Memory B cell (primary cell): ENCODE measurements around the gene EYA2.

Experiments
- ATAC-seq: fragments of 150-1000 bp; cut with Tn5 transposase; 2 replicates; pipeline ENCODE4 v1.10.0; 2021; ENCODE audit warnings: low read depth, mild to moderate bottlenecking, moderate library complexity
- DNase-seq, 2 donors: peaks; one replicate each; pipeline ENCODE4 v3.0.0; 2022; ENCODE audit warnings: low spot score in 2 of 2
- H3K27ac Mint-ChIP-seq: one replicate; pipeline ENCODE4 v1.8.0; 2022; ENCODE audit warnings: mild to moderate bottlenecking, moderate library complexity, mixed read lengths
- H3K27me3 Mint-ChIP-seq: one replicate; pipeline ENCODE4 v1.8.0; 2022; ENCODE audit warnings: mixed read lengths
- H3K36me3 Mint-ChIP-seq: one replicate; pipeline ENCODE4 v1.8.0; 2022; ENCODE audit warnings: mild to moderate bottlenecking, mixed read lengths
- H3K4me1 Mint-ChIP-seq: one replicate; pipeline ENCODE4 v1.8.0; 2022; ENCODE audit warnings: mixed read lengths
- H3K4me3 Mint-ChIP-seq: one replicate; pipeline ENCODE4 v1.8.0; 2022; ENCODE audit warnings: mild to moderate bottlenecking, moderate library complexity, mixed read lengths
- H3K9me3 Mint-ChIP-seq: one replicate; pipeline ENCODE4 v1.8.0; 2022; ENCODE audit warnings: mixed read lengths

Gene EYA2

GRCh38 chr20:47073766-47074475, 179.3 kb downstream of the EYA2 start:
- peaks cover 10% of the 10 kb centered on the region for H3K27me3 Mint-ChIP-seq
- H3K4me3 Mint-ChIP-seq = no peak overlapping the region
- no peak for ATAC-seq
- DNase-seq = no peak
- H3K36me3 Mint-ChIP-seq = peaks cover 6% of the 10 kb centered on the region
- no peaks in the 10 kb centered on the region for H3K4me1 Mint-ChIP-seq
- peaks cover 8% of the 10 kb centered on the region for H3K9me3 Mint-ChIP-seq
- no peak overlapping the region for H3K27ac Mint-ChIP-seq

GRCh38 chr20:47075263-47075662, 180.6 kb downstream of the EYA2 start:
- H3K27ac Mint-ChIP-seq = no peak overlapping the region
- no peaks in the 10 kb centered on the region for H3K4me1 Mint-ChIP-seq
- peaks cover 12% of the 10 kb centered on the region for H3K27me3 Mint-ChIP-seq
- H3K36me3 Mint-ChIP-seq = peaks cover 10% of the 10 kb centered on the region
- ATAC-seq (no peak), DNase-seq (no peak)
- H3K4me3 Mint-ChIP-seq = no peak overlapping the region
- H3K9me3 Mint-ChIP-seq = peaks cover 10% of the 10 kb centered on the region

- H3K36me3 Mint-ChIP-seq = peaks cover 10% of the 10 kb centered on the region
- no peak overlapping the region for H3K4me3 Mint-ChIP-seq
- H3K27me3 Mint-ChIP-seq = peaks cover 13% of the 10 kb centered on the region
- H3K9me3 Mint-ChIP-seq = peaks cover 10% of the 10 kb centered on the region
- ATAC-seq (no peak), DNase-seq (no peak)
- no peak overlapping the region for H3K27ac Mint-ChIP-seq
- no peaks in the 10 kb centered on the region for H3K4me1 Mint-ChIP-seq
These were observed 184.4 kb downstream of the EYA2 start for GRCh38 chr20:47079047-47079446.

GRCh38 chr20:47080365-47080764, 185.7 kb downstream of the EYA2 start:
- H3K36me3 Mint-ChIP-seq = peaks cover 10% of the 10 kb centered on the region
- H3K9me3 Mint-ChIP-seq = peaks cover 10% of the 10 kb centered on the region
- no peak for ATAC-seq
- no peak overlapping the region for H3K4me3 Mint-ChIP-seq
- DNase-seq = no peak
- H3K27me3 Mint-ChIP-seq = peaks cover 12% of the 10 kb centered on the region
- H3K4me1 Mint-ChIP-seq = no peaks in the 10 kb centered on the region
- H3K27ac Mint-ChIP-seq = no peak overlapping the region

- Mint-ChIP-seq H3K27ac (no peak overlapping the region), H3K27me3 (peaks cover 4% of the 10 kb centered on the region), H3K4me1 (no peaks in the 10 kb centered on the region), H3K9me3 (no peaks in the 10 kb centered on the region), H3K36me3 (no peaks in the 10 kb centered on the region), H3K4me3 (no peak overlapping the region)
- DNase-seq (no peak), ATAC-seq (no peak)
These were observed 191.7 kb downstream of the EYA2 start for GRCh38 chr20:47086316-47086715.

- Mint-ChIP-seq H3K4me3 (no peak overlapping the region), H3K4me1 (no peaks in the 10 kb centered on the region)
These were observed 193.7 kb downstream of the EYA2 start for GRCh38 chr20:47088335-47088734.

GRCh38 chr20:47089151-47089550, 194.5 kb downstream of the EYA2 start:
- Mint-ChIP-seq H3K9me3 (no peaks in the 10 kb centered on the region), H3K36me3 (peaks cover 1% of the 10 kb centered on the region), H3K4me3 (no peak overlapping the region), H3K27ac (no peak overlapping the region), H3K27me3 (no peaks in the 10 kb centered on the region), H3K4me1 (no peaks in the 10 kb centered on the region)
- DNase-seq (no peak), ATAC-seq (no peak)

More at GRCh38 chr20:47088335-47088734, 193.7 kb downstream of the EYA2 start:
- H3K27me3 Mint-ChIP-seq = no peaks in the 10 kb centered on the region
- no peaks in the 10 kb centered on the region for H3K9me3 Mint-ChIP-seq
- ATAC-seq (no peak), DNase-seq (no peak)
- no peak overlapping the region for H3K27ac Mint-ChIP-seq
- peaks cover 1% of the 10 kb centered on the region for H3K36me3 Mint-ChIP-seq

- no peaks in the 10 kb centered on the region for H3K4me1 Mint-ChIP-seq
- H3K9me3 Mint-ChIP-seq = peaks cover 2% of the 10 kb centered on the region
- H3K36me3 Mint-ChIP-seq = peaks cover 1% of the 10 kb centered on the region
- no peak for DNase-seq
- H3K27me3 Mint-ChIP-seq = no peaks in the 10 kb centered on the region
- H3K4me3 Mint-ChIP-seq = no peak overlapping the region
- no peak overlapping the region for H3K27ac Mint-ChIP-seq
- no peak for ATAC-seq
These were observed 196.2 kb downstream of the EYA2 start for GRCh38 chr20:47090835-47091234.

GRCh38 chr20:47093320-47093966, 198.8 kb downstream of the EYA2 start:
- DNase-seq (no peak), ATAC-seq (no peak)
- Mint-ChIP-seq H3K36me3 (peaks cover 1% of the 10 kb centered on the region), H3K9me3 (peaks cover 2% of the 10 kb centered on the region), H3K4me3 (no peak overlapping the region), H3K27me3 (no peaks in the 10 kb centered on the region), H3K27ac (no peak overlapping the region), H3K4me1 (no peaks in the 10 kb centered on the region)

- ATAC-seq = no peak
- peaks cover 3% of the 10 kb centered on the region for H3K36me3 Mint-ChIP-seq
- no peak for DNase-seq
- no peak overlapping the region for H3K4me3 Mint-ChIP-seq
- no peak overlapping the region for H3K27ac Mint-ChIP-seq
- no peaks in the 10 kb centered on the region for H3K4me1 Mint-ChIP-seq
- peaks cover 4% of the 10 kb centered on the region for H3K27me3 Mint-ChIP-seq
- H3K9me3 Mint-ChIP-seq = peaks cover 3% of the 10 kb centered on the region
These were observed 201.0 kb downstream of the EYA2 start for GRCh38 chr20:47095690-47096089.

GRCh38 chr20:47097691-47098622, 203.3 kb downstream of the EYA2 start:
- Mint-ChIP-seq H3K27ac (no peak overlapping the region), H3K4me3 (no peak overlapping the region), H3K9me3 (peaks cover 7% of the 10 kb centered on the region), H3K4me1 (no peaks in the 10 kb centered on the region), H3K27me3 (peaks cover 4% of the 10 kb centered on the region), H3K36me3 (peaks cover 4% of the 10 kb centered on the region)
- no peak for ATAC-seq
- no peak for DNase-seq

- Mint-ChIP-seq H3K4me1 (no peaks in the 10 kb centered on the region), H3K27ac (no peak overlapping the region), H3K27me3 (peaks cover 5% of the 10 kb centered on the region), H3K4me3 (no peak overlapping the region), H3K36me3 (peaks cover 8% of the 10 kb centered on the region), H3K9me3 (peaks cover 10% of the 10 kb centered on the region)
- no peak for ATAC-seq
- DNase-seq = no peak
These were observed 204.4 kb downstream of the EYA2 start for GRCh38 chr20:47099093-47099492.

GRCh38 chr20:47099825-47100441, 205.3 kb downstream of the EYA2 start:
- ATAC-seq = no peak
- H3K36me3 Mint-ChIP-seq = peaks cover 8% of the 10 kb centered on the region

GRCh38 chr20:47102629-47103028, 208.0 kb downstream of the EYA2 start:
- peaks cover 10% of the 10 kb centered on the region for H3K27me3 Mint-ChIP-seq
- H3K4me1 Mint-ChIP-seq = no peaks in the 10 kb centered on the region
- no peak overlapping the region for H3K27ac Mint-ChIP-seq
- ATAC-seq (no peak), DNase-seq (no peak)
- peaks cover 10% of the 10 kb centered on the region for H3K36me3 Mint-ChIP-seq
- no peak overlapping the region for H3K4me3 Mint-ChIP-seq
- peaks cover 11% of the 10 kb centered on the region for H3K9me3 Mint-ChIP-seq

More at GRCh38 chr20:47099825-47100441, 205.3 kb downstream of the EYA2 start:
- H3K27ac Mint-ChIP-seq = no peak overlapping the region
- no peaks in the 10 kb centered on the region for H3K4me1 Mint-ChIP-seq
- no peak overlapping the region for H3K4me3 Mint-ChIP-seq
- peaks cover 10% of the 10 kb centered on the region for H3K9me3 Mint-ChIP-seq
- peaks cover 5% of the 10 kb centered on the region for H3K27me3 Mint-ChIP-seq
- DNase-seq = no peak
